Thyroid gland (tissue), 4 donors: ENCODE data around the gene SMIM22.

Experiments
- POLR2A ChIP-seq, 2 donors: fragments of 450-650 bp; IDR thresholded peaks; one replicate each; pipeline ENCODE4 v1.6.1; 2017; ENCODE audit warnings: antibody characterized with exemption in 2 of 2, mild to moderate bottlenecking in 2 of 2, moderate library complexity in 1 of 2
- TF ChIP-seq, protein P1 (sequence below), 6 experiments: fragments of 200-600 bp in 3 of 6; fragments of 450-650 bp in 3 of 6; sonication (generic) in 3 of 6; IDR thresholded peaks; one replicate each; pipeline ENCODE4 v1.5.1; 2016 to 2019; ENCODE audit warnings: antibody characterized with exemption in 6 of 6, mild to moderate bottlenecking in 2 of 6, inconsistent platforms in 1 of 6, moderate library complexity in 1 of 6

DNA sequence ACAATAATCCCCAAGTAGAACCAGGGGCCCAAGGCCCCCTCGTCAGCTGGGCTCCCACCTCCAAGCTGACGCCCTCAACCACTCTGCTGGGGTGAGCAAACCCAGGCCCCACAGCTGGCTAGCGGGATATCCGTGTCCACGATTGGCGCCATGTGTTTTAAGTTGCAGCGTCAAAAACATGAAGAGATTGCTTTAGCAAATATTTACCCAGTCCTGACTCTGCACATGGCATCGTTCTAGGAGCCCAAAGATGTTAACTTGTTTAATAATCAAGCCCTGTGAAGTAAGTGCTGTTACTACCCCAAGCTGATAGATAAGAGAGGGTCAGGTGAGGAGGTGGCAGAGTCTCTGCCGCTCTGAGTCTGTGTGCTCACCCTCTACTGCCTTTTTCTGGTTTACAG is 6.7 kb upstream of the SMIM22 start:
- TF ChIP-seq, protein P1, sequence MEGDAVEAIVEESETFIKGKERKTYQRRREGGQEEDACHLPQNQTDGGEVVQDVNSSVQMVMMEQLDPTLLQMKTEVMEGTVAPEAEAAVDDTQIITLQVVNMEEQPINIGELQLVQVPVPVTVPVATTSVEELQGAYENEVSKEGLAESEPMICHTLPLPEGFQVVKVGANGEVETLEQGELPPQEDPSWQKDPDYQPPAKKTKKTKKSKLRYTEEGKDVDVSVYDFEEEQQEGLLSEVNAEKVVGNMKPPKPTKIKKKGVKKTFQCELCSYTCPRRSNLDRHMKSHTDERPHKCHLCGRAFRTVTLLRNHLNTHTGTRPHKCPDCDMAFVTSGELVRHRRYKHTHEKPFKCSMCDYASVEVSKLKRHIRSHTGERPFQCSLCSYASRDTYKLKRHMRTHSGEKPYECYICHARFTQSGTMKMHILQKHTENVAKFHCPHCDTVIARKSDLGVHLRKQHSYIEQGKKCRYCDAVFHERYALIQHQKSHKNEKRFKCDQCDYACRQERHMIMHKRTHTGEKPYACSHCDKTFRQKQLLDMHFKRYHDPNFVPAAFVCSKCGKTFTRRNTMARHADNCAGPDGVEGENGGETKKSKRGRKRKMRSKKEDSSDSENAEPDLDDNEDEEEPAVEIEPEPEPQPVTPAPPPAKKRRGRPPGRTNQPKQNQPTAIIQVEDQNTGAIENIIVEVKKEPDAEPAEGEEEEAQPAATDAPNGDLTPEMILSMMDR (IDR thresholded peaks at IDR 0.05) = no peak
- TF ChIP-seq POLR2A (IDR thresholded peaks at IDR 0.05) = no peak
